Measurements from ENCODE around the gene EPRS1.
"Not testable (repeated sequence)": the region's sequence is repeated elsewhere in the genome, so short reads cannot be mapped to it uniquely, and the experiment has no call there.

Gene EPRS1

DNA sequence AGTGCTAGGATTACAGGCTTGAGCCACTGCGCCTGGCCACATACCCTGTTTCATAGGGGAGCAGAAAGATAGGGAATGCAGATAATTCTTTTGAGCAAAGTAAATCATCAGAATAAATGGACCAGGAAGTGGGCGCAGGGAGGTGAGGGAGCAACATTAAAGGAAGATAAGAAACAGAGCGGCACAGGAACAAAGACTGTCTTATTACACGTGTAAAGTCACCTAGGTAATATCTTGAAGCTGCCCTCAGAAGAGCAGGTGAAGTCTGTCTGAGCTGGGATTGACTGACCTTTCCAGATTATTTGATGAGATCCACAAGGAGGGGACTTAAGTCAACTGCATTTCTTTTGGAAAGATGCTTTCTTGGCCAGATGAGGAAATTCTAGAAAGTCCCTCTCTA, 7.7 kb downstream of the EPRS1 start:
- no peak for DNase-seq (ENCODE audit: low read depth in 2 of 2)

DNA sequence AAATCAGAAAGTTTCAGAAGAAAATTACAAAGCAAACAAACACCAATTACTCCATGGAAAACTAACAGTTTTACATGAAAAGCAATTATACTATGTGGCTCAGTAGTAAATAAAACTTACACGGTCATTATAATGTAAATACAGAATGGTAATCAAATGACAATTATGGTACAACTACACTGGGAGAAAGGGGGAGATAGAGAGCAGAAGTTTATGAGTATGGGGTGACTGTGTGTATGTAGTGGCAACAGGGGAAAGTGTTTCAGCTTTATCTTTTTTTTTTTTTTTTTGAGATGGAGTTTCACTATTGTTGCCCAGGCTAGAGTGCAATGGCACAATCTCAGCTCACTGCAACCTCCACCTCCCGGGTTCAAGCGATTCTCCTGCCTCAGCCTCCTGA, 8.5 kb downstream of the EPRS1 start:
- DNase-seq (ENCODE audit: low read depth in 2 of 2) = not testable (repeated sequence)

DNA sequence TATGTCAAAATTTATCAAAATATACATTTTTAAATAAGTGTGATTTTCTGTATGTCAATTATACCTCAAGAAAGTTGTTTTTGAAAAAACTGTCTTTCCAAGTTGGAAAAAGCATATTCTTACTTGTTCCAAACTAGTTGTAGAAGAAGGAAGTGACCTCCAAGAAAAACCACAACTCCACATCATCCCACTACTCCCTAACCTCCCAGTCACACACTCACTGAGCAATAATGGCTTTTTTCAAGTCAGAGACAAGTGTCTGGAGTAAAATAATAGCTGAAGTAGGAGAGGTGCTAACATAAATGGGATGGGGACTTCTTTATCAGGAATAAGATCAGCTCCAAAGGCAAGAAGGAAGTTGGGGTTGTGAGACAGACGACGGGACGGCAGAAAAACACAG, 13.4 kb downstream of the EPRS1 start:
- DNase-seq (ENCODE audit: low read depth in 2 of 2) = no peak

DNA sequence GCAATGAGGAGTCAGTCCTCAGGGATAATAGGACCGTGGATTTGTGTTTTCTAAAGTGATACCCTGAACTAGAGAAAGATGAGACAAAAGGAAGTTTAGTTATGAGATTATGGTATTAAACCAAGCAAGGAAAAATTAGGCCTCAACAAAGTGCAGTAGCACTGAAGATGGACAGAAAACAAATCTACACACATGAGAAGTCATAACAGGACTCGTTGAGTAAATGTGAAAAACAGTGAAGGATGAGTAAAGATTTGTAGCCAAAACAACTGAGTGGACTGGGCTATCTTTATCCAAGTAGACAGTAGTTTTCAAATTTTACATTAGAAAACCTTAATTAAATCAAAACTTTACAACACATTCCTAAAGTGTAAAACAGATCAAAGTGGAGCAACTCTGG, 15.0 kb downstream of the EPRS1 start:
- DNase-seq (ENCODE audit: low read depth in 2 of 2) = no peak

DNA sequence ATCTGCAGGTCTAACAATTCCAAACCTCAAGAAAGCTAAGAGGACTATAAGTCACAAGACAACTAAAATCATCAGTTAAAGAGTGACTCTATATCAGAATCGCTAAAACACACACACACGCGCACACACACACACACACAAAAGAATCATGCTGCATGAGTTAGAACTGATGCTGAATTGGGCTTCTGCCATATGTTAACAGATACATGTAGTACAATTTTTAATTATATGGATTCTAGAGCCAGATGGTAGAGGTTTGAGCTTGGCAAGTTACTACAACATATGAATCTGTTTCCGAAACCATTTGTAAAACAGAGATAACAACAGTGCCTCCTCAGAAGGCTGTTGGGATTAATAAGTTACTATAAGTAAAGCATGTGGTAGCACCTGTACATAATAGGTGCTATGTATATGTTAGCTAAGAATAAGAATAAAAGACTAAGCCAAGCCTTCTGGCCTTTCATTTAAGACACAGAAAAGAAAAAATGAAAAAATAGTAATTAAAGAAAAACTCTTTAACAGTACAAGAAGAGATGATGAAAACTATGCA, 17.9 kb downstream of the EPRS1 start:
- DNase-seq (ENCODE audit: low read depth in 2 of 2) = no peak

DNA sequence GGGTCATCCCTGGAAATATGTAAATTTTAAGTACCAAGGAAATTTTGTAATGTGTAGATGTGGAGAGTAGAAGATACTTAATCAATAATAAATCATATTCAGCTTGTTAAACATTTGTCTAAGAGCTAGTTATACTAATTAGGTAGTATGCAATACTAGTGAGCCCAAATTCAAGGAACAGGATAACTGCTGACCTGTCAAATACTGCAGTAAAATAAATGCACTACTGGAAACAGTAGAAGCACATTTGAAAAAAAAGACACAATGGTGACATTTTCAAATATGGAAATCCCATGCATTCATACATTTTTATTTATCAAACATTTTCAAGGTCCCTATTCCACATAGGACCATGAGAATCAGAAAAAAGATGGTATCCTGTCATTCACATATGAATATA, 27.2 kb downstream of the EPRS1 start:
- DNase-seq (ENCODE audit: low read depth in 2 of 2) = no peak

DNA sequence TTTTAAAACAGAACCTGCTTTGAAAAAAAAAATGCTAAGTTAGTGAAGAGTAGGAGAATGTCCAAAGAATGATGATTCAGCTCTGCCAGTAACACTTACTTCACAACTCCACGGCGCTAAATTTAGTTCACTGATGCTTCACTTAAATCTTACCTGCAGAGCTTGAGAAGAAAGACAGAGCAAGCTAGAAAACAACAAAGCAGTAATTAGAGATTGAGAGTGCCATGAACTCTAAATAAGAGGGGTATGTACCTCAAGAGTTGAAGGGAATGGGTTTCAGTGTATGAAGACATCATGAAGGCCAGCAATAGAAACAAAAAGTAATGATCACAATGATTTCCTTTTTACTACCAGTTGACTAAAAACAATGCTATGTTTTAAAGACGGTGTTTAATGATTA, 32.8 kb downstream of the EPRS1 start:
- DNase-seq (ENCODE audit: low read depth in 2 of 2) = no peak

DNA sequence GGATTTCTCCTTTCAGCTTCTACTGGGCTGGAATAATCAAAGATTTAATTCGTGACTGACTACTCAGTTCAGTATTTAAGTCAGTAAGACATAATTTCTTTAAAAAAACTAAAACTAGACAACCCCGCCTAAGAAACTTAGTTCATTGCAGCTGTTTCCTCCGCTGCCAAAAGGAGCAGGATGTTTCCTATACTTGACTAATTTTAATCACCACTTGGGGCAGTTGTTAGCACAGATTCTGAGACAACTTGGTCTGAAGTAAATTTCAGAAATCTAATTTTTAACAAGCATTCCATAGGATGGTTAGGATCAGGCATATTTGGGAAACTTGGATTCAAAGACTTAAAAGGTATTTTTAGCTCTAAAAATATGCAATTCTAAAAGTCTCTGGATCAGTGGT, 34.0 kb downstream of the EPRS1 start:
- DNase-seq (ENCODE audit: low read depth in 2 of 2) = no peak

DNA sequence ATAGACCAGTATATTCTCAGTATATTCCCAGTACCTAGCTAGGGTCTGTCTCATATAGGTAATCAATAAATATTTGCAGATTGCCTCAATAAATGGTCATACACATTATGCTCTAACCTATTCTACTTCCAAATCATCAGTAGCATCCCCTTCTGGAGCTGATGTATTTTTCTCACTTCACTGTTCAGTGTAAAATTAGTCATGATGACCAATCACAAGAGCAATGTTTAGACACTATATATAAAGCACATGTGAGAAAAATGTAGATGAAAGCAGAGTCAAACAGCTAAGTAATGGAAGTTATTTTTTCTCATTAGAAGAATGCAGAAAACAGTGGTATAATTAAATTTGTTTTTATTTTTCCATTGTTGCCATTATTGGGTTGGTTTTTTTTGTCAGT, 34.7 kb downstream of the EPRS1 start:
- no peak for DNase-seq (ENCODE audit: low read depth in 2 of 2)

DNA sequence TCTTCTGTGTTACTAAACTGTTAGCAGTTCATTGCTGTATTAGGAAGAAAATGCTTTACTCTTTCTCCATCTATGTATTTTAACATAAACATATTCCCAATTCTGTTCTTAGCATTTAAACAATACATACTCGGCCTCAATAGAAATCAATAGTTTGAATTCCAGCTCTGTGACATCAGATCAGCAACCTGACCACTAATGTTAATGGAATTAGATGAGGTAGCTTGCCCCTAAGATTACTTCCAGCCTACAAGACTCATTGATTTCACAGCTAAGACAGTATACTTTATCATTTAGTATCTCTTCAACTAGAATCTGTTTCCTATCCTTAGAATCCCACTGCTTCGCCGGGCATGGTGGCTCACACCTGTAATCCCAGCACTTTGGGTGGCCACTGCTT, 38.9 kb downstream of the EPRS1 start:
- DNase-seq (ENCODE audit: low read depth in 2 of 2) = no peak

DNA sequence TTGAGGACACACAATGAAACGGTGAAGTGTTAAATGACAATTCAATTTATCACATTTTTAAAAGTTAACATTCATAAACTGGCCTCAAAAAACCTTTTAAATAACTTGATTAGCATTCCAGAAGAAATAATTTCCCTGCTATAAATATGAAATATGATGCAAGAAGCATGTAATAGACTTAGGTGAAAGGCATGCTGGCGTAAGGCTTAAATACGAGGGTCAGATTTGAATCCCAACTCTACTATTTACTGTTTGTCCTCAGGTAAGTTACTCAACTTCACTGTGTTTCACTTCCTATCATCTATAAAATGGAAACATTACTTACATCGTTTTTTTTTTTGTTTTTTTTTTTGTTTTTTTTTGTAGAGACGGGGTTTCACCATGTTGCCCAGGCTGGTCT, 40.8 kb downstream of the EPRS1 start:
- DNase-seq (ENCODE audit: low read depth in 2 of 2) = no peak

DNA sequence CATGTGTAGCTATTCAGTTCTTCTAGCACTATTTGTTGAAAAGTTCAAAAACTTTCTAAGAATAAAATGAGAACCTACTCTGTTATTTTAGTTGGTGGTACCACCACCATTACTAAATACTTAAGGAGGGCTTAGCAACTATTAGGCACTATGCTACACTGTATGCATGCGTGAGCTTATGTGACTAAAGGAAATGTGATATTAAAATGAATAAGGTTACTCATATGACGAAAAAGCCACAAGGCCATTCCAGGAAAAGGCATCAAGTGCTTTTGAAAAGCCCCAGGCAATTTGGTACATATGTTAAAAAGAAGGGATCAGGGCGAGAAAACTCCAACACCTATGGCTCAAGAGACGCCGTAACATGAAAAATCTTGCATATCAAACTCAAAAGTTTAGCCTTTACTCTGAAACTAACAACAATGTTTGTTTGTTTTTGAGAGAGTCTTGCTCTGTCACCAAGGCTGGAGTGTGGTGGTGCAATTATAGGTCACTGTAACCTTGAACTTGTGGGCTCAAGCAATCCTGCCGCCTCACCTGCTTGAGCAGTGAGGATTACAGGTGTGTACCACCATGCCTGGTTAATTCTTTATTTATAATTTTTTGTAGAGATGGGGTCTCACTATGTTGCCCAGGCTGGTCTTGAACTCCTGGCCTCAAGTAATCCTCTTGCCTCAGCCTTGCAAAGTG, 42.5 kb downstream of the EPRS1 start:
- DNase-seq (ENCODE audit: low read depth in 2 of 2) = no peak

DNA sequence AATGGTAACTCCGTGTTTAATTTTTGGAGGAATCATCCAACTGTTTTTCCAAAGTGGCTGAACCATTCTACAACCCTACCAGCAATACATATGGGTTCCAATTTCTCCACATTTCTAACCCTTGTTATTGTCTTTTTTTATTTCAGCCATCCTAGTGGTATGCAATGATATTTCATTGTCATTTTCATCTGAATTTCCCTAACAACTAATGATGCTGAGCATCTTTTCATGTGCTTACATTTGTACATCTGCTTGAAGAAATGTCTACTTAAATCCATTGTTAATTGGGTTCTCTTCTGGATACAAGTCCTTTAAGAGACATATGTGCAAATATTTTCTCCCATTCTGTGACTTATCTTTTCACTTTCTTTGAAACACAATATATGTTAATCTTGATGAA, 43.3 kb downstream of the EPRS1 start:
- DNase-seq (ENCODE audit: low read depth in 2 of 2) = no peak

DNA sequence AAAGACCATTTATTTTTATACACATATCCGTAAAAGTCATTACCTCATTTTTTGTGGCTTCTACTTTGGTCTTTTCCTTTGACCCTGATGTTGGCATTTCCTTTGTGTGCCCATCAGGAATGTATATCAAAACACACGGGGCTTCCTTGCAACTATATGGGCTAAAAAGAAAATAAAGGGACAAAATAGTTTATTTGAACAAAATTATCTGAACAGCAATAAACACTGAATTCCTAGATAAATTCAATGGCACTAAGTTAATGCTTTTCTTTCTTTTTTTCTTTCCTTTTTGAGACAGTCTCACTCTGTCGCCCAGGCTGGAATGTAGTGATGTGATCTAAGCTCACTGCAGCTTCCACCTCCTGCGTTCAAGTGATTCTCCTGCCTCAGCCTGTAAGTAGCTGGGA, 45.2 kb downstream of the EPRS1 start:
- no peak for DNase-seq (ENCODE audit: low read depth in 2 of 2)

DNA sequence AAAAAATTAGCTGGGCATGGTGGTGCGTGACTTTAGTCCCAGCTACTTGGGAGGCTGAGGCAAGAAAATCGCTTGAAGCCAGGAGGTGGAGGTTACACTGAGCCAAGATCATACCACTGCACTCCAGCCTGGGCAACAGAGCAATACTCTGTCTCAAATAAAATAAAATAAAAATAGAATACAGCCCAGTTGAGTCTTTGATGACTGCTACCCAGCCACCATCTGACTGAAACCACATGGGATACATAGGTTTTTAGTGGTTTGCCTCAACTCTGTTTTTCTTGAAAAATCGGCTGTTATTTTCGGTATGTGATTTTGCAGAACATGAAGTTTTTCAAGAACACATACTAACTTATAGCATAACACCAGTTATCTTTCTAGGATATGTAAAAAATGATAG, 46.5 kb downstream of the EPRS1 start:
- DNase-seq (ENCODE audit: low read depth in 2 of 2) = no peak

Data from activated CD4-positive, alpha-beta T cell treated with anti-CD3 and anti-CD28 coated beads for 24 hours (primary cell).